ENCODE measurements around the gene HHATL. TPM values are rescaled to one million over a fixed set of nuclear protein-coding genes. Genes with fewer than 3 reads are reported as not detected.

Gene HHATL
- polyA plus RNA-seq, 3 donors, result not detected

DNA sequence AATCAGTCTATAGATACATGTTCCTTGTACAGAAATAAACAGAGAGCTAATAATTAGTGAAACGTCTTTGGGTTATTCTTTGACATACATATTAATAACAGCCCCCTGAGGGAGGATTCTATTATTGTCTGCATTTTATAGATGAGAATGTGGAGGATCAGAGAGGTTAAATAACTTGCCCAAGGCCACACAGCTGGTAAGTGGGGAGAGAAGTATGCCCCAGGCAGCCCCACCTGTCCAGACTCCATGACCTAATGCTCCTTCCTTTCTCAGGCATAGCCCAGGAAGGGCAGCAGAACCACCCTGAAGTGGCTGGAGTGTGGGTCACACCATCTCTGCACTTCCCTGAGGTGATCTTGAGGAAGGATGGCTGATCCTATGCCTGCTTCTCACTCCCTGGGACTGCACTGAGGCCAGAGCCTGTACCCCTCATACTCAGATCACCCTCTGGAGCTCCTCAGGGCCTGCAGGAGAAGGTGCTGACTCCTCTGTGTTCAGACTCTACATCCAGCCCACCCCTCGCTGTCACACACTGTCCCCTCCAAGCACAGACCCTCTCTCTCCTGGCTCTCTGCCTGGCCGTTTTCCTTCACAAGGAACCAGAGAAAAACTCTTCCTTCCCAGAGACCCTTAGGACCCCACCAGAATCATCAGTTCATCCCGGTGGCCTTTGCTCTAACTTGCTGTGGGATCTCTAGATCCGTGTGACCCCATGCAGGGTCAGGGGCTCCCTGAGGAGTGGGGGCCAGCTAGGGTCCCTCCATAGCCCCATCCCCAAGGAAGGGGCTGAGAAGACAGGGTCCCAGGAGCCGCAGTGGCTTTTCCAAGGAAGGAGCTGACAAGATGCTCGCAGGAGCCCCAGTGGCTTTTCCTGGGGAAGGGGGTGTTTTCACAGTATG, 4.4 kb upstream of the HHATL start:
- no peaks in the 10 kb centered on the region for H4K20me1 ChIP-seq (ENCODE audit: insufficient read depth, low read length)
- H3K4me3 Mint-ChIP-seq, result no peak overlapping the region
- TF ChIP-seq, protein P1, sequence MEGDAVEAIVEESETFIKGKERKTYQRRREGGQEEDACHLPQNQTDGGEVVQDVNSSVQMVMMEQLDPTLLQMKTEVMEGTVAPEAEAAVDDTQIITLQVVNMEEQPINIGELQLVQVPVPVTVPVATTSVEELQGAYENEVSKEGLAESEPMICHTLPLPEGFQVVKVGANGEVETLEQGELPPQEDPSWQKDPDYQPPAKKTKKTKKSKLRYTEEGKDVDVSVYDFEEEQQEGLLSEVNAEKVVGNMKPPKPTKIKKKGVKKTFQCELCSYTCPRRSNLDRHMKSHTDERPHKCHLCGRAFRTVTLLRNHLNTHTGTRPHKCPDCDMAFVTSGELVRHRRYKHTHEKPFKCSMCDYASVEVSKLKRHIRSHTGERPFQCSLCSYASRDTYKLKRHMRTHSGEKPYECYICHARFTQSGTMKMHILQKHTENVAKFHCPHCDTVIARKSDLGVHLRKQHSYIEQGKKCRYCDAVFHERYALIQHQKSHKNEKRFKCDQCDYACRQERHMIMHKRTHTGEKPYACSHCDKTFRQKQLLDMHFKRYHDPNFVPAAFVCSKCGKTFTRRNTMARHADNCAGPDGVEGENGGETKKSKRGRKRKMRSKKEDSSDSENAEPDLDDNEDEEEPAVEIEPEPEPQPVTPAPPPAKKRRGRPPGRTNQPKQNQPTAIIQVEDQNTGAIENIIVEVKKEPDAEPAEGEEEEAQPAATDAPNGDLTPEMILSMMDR (IDR thresholded peaks at IDR 0.05), result no peak
- H3K27ac Mint-ChIP-seq, result no peak overlapping the region
- no peaks in the 10 kb centered on the region for H3K9me3 ChIP-seq (replicated peaks in 1 of 2; ENCODE audit: control insufficient read depth in 1 of 2, insufficient read depth in 1 of 2, low read length in 2 of 2)
- intact Hi-C loops (cut with micrococcal nuclease), result no loop called here
- no peaks in the 10 kb centered on the region for H3K36me3 Mint-ChIP-seq
- H3K4me1 Mint-ChIP-seq, result no peaks in the 10 kb centered on the region
- no peak overlapping the region for H3K4me2 ChIP-seq (replicated peaks; ENCODE audit: extremely low read depth, low read length, poor library complexity, severe bottlenecking)
- no peaks in the 10 kb centered on the region for H3K36me3 ChIP-seq (replicated peaks in 1 of 2; ENCODE audit: control insufficient read depth in 1 of 2, insufficient read depth in 2 of 2, low read length in 2 of 2)
- DNase-seq, result no peak
- H2AFZ ChIP-seq (ENCODE audit: insufficient read depth, low read depth, low read length, poor library complexity, severe bottlenecking), result no peak overlapping the region
- 75% methylated on average over 6 of the region's 7 CpGs for WGBS (ENCODE audit: insufficient coverage)
- peaks cover 3 to 9% (median 4%) of the 10 kb centered on the region in 3 donors for H3K27me3 Mint-ChIP-seq (ENCODE audit: low read depth in 3 of 3)
- H3K27me3 ChIP-seq (ENCODE audit: control insufficient read depth in 2 of 2, insufficient read depth in 2 of 2, low read length in 2 of 2), result peaks cover 0 to 2% of the 10 kb centered on the region in 2 donors
- no peaks in the 10 kb centered on the region for H3K9me3 Mint-ChIP-seq
- no peaks in the 10 kb centered on the region for H3K79me2 ChIP-seq (ENCODE audit: insufficient read depth, low read length)
- no peak overlapping the region for H3K9ac ChIP-seq (ENCODE audit: insufficient read depth, low read length, poor library complexity, severe bottlenecking)
- H3K27ac ChIP-seq (ENCODE audit: low read depth in 1 of 2, low read length in 2 of 2), result no peak overlapping the region
- no peaks in the 10 kb centered on the region for H3K4me1 ChIP-seq (ENCODE audit: control insufficient read depth in 1 of 2, insufficient read depth in 2 of 2, low read length in 2 of 2)
- H3K4me3 ChIP-seq (replicated peaks in 1 of 3; ENCODE audit: low read depth in 2 of 3, low read length in 3 of 3), result no peak overlapping the region

DNA sequence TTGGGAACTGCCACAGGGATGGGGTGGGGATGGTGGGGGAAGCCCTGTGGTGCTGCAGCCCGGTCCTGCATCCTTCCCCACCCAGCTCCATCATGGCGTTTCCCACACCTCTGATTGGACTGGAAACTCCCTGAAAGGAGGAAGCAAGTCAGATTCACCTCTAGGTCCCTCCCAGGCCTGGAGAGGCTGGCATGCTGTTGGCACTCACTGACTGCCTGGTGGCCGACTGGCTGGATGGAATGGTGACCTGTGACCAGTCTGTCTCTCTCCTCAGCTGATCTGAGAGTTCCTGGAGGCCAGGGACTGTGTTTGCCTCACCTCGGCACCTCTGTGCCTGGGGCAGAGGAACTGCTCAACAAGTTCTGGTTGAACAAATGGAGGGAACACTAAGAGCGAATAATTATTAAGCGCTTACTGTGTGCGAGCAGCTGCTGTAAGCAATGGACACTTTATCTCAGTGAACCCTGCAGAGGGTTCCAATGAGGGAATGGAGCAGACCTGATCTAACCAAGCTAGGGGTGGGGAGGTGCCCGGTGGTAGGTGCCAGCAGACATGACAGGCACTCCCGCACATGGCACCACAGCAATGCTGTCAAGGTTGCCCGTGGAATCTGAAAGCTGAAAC, 3.5 kb upstream of the HHATL start:
- WGBS (ENCODE audit: insufficient coverage), result 81% methylated on average over 9 of the region's 10 CpGs
- H3K9ac ChIP-seq (ENCODE audit: insufficient read depth, low read length, poor library complexity, severe bottlenecking), result no peak overlapping the region
- no peaks in the 10 kb centered on the region for H3K36me3 Mint-ChIP-seq
- H3K4me2 ChIP-seq (replicated peaks; ENCODE audit: extremely low read depth, low read length, poor library complexity, severe bottlenecking), result no peak overlapping the region
- H3K36me3 ChIP-seq (replicated peaks in 1 of 2; ENCODE audit: control insufficient read depth in 1 of 2, insufficient read depth in 2 of 2, low read length in 2 of 2), result no peaks in the 10 kb centered on the region
- H3K4me3 ChIP-seq (replicated peaks in 1 of 3; ENCODE audit: low read depth in 2 of 3, low read length in 3 of 3), result no peak overlapping the region
- H3K27me3 Mint-ChIP-seq (ENCODE audit: low read depth in 3 of 3), result peaks cover 3 to 10% (median 5%) of the 10 kb centered on the region in 3 donors
- H3K79me2 ChIP-seq (ENCODE audit: insufficient read depth, low read length), result no peaks in the 10 kb centered on the region
- TF ChIP-seq, protein P1 (IDR thresholded peaks at IDR 0.05), result no peak
- no peak overlapping the region for H3K4me3 Mint-ChIP-seq
- no peak overlapping the region for H2AFZ ChIP-seq (ENCODE audit: insufficient read depth, low read depth, low read length, poor library complexity, severe bottlenecking)
- intact Hi-C loops (cut with micrococcal nuclease), result no loop called here
- no peaks in the 10 kb centered on the region for H4K20me1 ChIP-seq (ENCODE audit: insufficient read depth, low read length)
- no peak overlapping the region for H3K27ac ChIP-seq (ENCODE audit: low read depth in 1 of 2, low read length in 2 of 2)
- H3K4me1 ChIP-seq (ENCODE audit: control insufficient read depth in 1 of 2, insufficient read depth in 2 of 2, low read length in 2 of 2), result no peaks in the 10 kb centered on the region
- peaks cover 0 to 2% of the 10 kb centered on the region in 2 donors for H3K27me3 ChIP-seq (ENCODE audit: control insufficient read depth in 2 of 2, insufficient read depth in 2 of 2, low read length in 2 of 2)
- no peaks in the 10 kb centered on the region for H3K9me3 ChIP-seq (replicated peaks in 1 of 2; ENCODE audit: control insufficient read depth in 1 of 2, insufficient read depth in 1 of 2, low read length in 2 of 2)
- H3K27ac Mint-ChIP-seq, result peak overlapping the region in 1 of 7 donors; percentile 77
- DNase-seq, result no peak
- H3K9me3 Mint-ChIP-seq, result no peaks in the 10 kb centered on the region
- peaks cover under 1% of the 10 kb centered on the region for H3K4me1 Mint-ChIP-seq

Measured in CD14-positive monocyte (primary cell).